GM21515 (cell line): ENCODE results near the gene BAZ1A.
"Not testable (repeated sequence)": the region's sequence is repeated elsewhere in the genome, so short reads cannot be mapped to it uniquely, and the experiment has no call there.

ENCODE experiments used
- ATAC-seq: cut with Tn5 transposase; IDR thresholded peaks from one replicate; pipeline ENCODE4 v1.9.1; 2021; ENCODE audit not compliant: unreplicated experiment

The BAZ1A gene

DNA sequence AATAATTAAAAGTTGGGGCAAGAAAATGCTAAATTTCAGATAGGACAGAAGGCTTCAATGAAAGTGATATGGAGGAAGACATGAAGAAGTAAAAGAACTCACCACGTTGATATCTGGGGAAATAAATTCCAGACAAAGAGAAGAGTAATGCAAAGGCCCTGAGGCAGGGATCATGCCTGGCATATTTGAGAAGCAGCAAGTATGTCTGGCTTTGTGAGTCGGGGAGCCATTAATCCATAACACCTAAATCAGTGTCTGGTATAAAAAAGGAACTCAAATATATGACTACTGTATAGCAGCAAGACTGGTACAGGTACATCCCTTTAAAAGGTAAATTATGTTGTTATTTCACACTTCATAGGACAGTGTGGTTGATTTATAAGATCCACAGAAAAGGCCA lies 16.4 kb downstream of the BAZ1A start:
- no peak for ATAC-seq

DNA sequence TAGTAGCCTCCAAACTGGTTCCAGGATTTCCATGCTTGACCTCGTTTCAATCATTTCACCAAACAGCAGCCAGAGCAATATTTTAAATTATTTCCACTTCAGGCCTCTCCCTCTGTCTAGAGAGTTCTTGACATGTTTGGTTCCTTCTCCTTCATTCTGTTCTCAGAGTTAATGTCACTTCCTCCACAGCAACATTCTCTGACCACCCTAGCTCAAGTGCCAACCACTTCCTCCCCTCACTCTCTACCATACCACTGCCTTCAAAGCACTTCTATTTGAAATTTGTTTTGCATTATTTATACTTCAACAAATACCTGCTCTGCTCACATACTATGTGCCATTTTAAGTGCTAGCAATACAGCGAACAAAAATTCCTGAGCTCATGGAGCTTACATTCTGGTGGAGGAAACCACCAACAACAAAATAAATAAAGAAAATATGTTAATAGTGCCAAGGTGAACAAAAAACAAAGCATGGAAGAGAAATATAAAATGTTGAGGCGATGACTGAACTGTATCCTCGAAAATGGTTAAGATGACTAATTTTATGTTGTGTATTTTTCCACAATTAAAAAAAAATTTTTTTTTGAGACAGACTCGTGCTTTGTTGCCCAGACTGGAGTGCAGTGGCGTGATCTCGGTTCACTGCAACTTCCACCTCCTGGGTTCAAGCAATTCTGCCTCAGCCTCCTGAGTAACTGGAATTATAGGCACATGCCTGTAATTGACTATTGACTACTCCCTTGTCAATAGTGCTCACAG lies 17.3 kb downstream of the BAZ1A start:
- ATAC-seq, result no peak

DNA sequence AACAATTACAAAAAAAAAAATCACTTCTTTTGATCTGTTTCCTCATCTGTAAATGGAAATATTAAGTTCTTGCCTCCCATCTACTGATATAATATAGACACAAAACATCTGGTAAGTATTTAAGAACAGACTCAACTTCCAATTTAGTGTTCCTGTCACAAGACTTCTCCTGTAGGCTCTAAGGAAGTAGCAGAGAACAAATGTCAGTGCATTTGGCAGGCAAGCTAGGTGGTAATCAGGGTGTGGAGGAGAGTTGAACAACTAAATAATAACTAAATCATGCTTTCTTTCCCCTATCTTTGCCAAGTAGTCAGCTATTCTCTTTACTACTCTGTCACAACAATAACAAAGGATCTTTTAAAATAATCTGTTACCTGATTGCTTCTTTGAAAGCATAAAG lies 22.1 kb downstream of the BAZ1A start:
- ATAC-seq, result no peak

DNA sequence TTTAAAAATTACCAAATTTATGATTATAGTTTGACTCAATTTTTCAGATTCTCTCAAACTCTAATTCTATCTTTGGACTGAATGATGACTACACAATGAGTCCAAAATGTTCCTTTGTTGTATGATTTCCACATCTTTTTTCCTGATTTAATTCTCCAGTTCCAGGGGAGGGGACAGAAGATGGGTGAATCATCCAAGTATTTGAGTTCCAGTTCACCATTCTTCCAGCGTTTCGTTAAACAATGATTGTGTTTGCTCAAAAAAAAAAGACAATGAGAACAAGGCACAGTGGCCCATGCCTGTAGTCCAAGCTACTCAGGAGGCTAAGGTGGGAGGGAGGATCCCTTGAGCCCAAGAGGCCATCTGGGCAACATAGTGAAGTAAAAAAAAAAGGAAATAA lies 23.8 kb downstream of the BAZ1A start:
- ATAC-seq, result no peak

DNA sequence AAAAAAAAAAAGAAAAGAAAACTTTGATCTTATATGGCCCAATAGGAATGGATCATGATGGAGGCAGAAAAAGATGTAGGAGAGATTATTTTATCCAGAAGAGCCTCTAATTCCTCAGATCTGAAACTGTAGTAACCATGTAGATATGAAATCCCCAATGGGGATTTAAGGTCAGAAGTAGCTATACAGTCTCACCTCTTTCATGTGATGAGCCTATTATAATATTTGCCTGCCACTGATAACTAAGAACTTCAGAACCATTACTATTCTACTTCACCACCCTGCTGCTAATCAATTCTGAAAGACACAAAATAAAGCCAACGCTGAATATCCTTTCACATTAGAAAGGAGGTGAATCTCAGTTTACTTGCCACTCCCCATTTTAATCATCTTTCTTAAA lies 29.3 kb downstream of the BAZ1A start:
- no peak for ATAC-seq

DNA sequence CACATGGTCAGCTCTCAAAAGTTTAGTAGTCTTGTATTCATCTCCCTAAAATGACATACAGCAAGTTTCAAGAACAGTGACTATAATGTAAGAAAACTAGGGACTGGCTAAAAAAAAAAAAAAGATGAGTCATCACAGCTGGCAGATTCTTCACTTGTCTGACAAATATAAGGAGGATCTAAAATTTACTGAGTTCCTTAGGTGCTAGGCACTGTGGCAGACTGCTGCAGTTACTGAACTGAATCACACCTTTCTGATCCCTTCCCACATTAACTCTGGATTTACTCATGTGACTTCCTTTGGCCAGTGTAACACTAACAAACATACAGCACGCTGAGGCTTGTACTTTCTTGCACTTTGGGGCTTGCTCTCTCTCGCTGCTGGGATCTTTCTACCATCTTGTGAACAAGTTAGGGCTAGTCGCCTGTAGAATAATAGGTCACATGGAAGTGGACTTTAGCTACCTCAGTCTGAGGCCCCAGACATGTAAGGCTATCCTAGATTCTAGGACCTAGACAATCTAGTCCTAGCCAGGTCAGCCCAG lies 32.1 kb downstream of the BAZ1A start:
- ATAC-seq, result no peak

DNA sequence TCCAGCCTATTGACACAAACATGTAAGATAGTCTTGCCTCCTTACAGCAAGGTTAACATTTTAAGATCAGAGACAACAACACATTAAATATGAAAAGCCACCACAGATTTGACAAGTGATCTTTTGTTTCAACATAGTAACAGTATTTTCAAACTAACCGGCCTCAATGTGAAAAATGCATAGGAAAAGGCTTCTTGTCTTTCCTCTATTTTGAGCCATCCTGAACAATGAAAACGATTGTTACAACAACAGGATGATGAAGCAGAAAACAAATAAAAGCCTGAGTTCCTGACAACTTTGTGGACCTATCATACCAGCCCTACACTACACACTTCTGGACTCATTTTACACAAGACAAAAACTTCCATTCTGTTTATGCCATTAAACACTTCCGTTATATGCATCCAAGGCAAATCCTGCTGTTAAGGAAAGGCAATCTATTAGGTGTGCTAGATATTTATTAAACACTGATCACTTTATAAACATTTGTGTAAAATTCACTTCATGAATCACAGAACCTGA lies 37.3 kb downstream of the BAZ1A start:
- ATAC-seq, result no peak

DNA sequence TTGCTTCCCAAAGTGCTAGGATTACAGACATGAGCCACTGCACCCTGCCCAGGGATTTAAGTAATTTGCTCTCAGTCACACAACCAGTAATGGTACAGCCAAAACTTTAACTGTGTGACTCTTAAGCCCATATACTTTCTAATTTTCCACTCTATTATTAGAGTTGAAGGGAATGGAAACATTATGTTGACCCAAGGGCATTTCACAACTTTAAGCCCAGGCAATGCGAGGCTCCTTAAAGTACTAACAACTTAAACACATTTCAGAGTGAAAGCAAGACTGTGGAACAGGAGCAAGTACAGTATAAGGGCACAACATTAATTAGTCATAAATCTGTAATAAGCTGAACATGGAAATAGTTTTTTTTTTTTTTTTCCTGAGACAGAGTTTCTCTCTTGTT lies 39.8 kb downstream of the BAZ1A start:
- no peak for ATAC-seq

DNA sequence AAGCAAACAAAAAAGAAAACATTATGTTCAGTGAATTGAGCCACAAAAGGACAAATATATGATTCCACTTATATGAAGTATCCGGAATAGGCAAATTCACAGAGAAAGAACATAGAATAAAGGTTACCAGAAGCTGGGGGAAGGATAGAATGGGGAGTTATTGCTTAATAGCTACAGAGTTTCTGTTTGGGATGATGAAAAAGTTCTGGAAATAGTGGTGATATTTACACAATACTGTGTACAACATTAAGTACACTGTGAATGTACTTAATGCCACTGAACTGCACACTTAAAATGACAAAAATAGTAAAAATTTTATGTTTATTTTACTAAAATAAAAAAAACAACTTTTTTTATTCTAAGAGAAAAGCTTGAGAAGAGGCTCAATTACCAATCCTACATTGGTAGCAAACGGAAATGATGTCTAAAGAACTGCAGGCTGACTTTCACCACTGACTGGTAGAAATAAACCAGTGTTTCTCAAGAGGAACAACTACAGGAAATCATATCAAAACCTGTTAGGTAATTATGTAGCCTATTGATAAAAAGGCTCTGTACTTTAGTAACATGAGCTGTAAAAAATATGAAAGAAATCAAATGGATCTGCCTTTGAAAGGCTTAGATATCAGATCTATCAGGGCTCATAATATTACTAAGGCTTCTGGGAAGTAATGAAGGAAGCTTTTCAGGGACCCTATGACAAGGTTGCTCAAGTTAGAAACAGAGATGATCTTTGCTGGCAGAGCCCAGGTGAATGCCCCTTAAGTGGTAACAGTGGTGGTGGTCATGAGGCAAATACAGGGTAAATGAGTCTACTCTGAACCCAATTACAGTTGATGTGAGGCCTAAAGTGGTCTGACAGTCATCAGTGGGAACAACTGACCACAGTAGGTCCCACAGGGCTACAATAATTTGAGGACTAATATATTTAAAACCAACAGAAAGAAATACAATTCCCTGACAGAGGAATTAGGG lies 41.3 kb downstream of the BAZ1A start:
- ATAC-seq, result no peak

DNA sequence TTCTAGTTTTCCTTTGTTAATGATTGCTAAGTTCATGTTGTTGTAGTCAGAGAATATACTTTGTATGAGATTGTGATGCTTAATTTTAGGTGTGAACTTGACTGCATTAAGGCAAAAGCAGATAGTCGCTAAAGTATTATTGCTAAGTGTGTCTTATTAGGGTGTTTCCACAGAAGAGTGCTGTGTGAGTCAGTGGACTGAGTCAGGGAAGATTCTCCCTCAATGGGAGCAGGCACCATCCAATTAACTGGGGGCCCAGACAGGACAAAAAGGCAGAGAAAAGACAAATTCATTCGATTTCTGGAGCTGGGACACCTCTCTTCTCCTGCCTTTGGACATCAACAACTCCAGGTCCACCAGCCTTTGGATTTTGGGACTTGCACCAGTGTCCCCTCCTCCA lies 48.5 kb downstream of the BAZ1A start:
- no peak for ATAC-seq

DNA sequence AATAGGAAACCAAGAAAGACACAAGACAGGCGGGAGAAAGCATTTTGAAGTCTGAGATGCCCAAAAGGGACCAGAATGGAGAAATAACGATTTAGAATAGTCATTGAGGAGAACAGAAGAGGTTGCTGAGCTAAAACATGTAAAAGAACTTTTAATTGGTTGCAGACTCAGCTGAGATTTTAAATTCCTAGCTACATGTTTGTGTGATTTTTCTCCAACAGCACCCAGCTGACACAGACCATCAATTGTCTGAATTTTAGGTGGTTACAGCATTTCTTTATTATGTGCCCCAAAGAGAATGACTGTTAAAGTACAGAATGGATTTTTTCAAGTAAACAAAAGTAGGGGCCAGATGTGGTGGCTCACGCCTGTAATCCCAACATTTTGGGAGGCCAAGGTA lies 50.3 kb downstream of the BAZ1A start:
- no peak for ATAC-seq

DNA sequence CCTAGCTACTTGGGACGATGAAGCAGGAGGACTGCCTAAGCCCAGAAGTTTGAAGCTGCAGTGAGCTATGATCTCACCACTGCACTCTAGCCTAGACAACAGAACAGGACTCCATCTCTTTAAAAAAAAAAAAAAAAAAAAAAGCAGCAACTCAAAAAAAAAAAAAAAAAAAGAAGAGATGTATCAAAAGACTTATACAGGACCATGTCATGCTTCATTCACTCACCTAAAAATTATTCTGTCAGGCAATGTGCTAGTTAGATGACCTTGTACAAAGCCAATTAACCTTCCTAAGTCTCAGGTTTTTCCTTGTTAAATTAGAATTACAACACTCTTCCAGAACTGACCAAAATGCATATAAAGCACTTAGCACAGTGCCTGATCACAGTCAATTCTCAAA lies 50.9 kb downstream of the BAZ1A start:
- ATAC-seq, result no peak

DNA sequence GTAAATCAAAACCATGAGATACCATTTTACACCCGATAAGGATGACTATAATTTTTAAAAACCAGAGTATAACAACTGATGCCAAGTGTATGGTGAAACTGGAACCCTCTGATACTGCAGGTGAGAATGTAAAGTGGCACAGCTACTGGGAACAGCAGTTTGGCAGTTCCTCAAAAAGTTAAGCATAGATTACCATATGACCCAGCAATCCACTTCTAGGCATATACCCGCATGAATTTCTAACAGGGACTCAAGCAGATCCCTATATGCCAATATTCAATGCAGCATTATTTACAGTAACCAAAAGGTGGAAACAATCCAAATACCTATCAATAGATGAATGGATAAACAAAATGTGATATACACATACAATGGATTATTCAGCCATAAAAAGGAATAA lies 57.4 kb downstream of the BAZ1A start:
- ATAC-seq, result no peak

DNA sequence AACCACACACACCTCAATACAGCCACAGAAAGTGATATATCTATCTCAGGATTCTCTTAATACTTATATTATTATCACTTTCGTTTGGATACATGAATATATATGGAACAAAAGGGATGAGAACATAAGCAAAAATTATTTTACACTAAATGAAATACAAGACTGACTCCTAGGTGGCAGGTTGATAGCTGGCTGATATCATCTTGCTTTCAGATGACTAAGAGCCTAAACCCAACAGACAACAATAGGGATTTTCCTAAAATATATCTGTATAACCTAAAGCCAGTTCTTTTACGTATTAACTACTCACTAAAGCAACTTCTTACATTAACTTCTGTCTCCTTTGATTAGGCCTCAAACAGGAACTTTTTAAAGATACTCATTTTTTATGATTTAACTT lies 65.1 kb downstream of the BAZ1A start:
- no peak for ATAC-seq

DNA sequence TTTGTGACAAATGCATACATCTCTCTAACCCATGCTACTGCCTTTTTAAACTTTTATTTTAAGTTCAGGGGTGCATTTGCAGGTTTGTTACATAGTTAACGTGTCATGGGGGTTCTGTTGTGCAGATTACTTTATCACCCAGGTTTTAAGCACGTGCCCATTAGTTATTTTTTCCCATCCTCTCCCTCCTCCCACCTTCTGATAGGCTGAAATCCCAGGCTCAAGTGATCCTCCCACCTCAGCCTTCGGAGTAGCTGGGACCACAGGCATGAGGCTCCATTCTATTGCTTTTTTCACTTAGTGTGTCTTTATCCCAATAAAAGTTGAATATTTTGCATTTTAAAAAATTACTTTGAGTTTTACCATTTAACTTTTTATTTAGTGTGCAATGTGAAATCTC lies 68.9 kb downstream of the BAZ1A start:
- no peak for ATAC-seq

DNA sequence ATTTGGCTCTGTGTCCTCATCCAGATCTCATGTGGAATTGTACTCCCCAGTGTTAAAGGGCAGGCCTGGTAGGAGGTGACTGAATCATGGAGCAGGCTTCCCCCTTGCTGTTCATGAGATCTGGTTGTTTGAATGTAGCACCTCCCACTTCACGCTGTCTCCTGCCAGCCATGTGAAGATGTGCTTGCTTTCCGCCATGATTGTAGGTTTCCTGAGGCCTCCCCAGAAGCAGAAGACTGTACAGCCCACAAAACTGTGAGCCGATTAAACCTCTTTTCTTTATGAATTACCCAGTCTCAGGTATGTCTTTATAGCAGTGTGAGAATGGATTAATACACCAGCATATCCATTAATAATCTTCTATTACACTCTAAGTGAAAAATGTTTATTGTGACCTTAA lies 70.2 kb downstream of the BAZ1A start:
- no peak for ATAC-seq

DNA sequence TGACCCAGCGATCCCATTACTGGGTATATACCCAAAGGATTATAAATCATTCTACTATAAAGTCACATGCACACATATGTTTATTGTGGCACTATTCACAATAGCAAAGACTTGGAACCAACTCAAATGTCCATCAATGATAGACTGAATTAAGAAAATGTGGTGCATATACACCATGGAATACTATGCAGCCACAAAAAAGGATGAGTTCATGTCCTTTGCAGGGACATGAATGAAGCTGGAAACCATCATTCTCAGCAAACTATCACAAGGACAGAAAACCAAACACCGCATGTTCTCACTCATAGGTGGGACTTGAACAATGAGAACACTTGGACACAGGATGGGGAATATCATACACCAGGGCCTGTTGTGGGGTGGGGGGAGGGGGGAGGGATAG lies 76.3 kb downstream of the BAZ1A start:
- ATAC-seq, result not testable (repeated sequence)

DNA sequence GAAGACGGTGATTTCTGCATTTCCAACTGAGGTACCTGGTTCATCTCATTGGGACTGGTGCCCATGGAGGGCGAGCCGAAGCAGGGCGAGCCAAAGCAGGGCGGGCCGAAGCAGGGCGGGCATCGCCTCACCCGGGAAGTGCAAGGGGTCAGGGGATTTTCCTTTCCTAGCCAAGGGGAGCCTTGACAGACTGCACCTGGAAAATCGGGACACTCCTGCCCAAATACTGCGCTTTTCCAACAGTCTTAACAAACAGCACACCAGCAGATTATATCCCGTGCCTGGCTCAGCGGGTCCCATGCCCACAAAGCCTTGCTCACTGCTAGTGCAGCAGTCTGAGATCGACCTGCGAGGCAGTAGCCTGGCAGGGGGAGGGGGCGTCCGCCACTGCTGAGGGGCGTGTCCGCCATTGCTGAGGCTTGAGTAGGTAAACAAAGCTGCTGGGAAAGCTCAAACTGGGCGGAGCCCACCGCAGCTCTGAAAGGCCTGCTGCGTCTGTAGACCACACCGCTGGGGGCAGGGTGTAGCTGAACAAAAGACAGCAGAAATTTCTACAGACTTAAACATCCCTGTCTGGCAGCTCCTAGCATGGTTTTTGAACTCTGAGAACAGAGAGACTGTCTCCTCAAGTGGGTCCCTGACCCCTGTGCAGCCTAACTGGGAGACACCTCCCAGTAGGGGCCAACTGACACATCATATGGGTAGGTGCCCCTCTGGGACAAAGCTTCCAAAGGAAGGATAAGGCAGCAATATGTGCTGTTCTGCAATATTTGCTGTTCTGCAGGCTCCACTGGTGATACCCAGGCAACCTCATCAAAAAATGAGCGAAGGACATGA lies 77.2 kb downstream of the BAZ1A start:
- ATAC-seq, result no peak

DNA sequence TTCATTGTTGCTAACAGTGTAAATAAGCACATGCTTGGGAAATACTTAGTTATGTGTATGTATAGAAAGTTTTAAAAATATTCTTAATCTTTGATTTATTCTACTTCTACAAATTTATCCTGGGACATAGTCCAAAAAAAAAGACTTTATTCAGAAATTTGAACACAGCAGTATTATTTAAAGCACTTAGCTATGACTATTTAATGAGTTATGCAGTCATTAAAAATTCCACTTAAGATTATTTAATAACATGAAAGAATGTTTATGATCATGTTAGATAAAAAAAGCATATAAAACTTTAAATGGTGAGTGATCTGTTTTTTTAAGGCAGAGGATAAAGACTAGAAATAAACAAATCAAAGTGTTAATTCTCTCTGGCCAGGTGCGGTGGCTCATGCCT lies 78.3 kb downstream of the BAZ1A start:
- ATAC-seq, result no peak

DNA sequence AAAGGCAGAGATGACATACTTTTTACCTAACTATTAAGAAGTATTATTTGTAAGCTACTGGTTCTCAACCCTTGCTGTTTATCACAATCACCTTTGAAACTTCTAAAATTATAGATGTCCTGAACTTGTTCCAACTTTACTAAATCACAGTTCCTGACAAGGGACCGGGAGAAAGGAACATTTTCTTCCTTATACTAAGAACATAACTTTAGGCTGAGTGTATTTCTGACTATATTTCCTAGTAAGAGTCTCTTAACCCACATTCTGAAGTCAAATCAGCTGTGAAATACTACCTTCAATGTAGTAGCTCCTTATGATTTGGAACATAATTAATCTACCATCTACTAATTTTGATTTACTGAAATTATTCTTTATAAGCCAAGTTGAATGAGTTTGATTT lies 80.2 kb downstream of the BAZ1A start:
- no peak for ATAC-seq

DNA sequence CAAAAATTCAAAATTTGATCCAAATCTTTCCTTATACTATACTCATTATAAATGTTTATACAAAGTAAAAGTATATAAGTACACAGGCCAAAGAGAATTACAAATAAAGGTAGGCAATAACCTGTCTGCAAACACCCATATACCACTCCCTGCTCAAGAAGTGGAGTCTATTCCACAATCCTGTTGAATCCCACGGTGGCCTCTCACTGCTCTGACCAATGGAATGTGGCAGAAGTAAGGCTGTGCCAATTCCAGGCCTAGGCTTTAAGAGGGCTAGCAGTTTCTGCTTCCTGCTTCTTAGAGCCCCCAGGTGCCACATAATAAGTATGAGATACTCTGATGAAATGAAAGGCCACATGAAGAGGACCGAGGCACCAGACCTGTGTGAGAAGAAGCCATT lies 80.9 kb downstream of the BAZ1A start:
- no peak for ATAC-seq
